ENCODE data around the gene CAMK1.

Gene CAMK1

DNA sequence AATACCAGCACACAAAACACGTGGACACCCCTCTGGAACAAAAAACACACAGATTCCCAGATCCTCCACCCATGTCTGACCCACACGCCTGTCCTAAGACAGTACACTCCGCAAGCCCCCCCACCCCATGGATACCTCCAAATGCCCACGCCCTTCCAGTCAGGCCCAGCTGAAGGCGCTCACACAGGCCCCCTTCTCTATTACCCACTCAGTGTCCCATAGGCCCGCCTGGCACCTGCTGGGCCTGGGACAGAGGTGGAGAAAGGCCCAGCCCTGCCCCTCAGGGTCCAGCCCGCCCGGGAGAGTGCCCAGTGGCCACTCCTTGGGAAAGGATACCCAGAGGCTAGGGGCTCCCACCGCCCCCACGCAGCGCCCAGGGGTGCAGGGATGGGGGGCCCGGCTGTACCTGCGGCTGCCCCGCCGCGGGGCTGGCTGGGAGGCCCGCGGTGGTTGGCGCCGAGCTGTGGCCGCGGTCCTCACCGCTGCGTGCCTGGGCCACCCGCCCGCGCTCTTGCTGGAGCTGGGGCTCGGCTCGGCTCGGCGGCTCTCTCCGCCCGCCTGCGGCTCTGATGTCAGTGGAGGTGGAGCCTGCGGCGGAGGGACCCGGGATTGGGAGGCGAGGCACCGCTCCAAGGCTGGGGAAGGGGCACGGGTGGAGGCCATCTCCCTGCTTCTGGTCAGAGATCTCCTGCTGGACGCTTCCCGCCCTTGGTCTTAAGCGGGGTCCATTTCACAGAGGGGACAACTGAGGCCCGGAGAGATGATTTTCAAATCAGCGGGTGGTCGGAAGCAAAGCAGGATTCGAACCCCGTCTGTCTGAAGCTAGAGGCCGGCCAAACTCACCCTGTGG, at the start of gene CAMK1:
CAMK1 (minus strand) TSS at position 522 of the 850 bp plus-strand sequence. CDS start 2,198 bp downstream, outside the sequence.
- DNase-seq (ENCODE audit: low read depth in 2 of 2), result peak in 1 of 2 donors; percentile 53

GRCh38 chr3:9818666-9819335, 49.1 kb upstream of the CAMK1 start:
- DNase-seq (ENCODE audit: low read depth in 2 of 2), result no peak

DNA sequence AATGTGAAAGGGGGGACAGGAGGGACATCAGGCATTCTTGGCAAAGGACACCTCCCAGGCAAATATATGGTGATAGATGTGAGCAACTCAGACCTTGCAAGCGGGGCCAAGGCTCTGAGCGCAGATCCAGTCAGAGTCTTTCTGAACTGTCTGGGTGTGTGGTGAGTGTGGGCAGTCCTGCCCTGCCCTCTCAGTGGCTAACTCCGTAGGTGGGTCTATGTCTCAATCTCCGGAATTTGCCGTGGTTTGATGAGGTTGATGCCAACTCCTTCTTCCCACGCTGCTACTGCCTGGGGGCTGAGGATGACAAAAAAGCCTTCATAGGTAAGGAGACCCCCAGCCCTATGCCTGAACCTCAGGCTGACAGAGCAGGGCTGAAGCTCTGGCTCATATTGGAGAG, 47.7 kb upstream of the CAMK1 start:
- no peak for DNase-seq (ENCODE audit: low read depth in 2 of 2)

DNA sequence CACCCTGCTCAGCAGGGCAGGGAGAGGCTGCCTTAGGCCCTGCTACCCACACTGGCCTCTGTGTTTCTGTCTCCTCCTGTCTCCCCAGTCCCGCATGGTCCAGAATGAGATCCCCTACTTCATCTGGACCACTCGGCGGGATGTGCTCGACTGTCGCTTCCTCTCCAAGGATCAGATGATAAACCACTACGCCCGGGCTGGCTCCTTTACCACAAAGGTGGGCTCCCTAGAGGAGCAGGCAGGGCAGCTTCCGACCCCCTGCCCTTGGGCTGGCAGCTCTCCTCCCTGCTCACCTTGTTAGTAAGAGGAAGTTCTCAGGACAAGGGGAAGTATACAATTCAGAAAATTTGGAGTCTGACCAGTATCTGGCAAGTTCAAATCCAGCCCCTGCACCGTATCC, 46.2 kb upstream of the CAMK1 start:
- no peak for DNase-seq (ENCODE audit: low read depth in 2 of 2)

- DNase-seq (ENCODE audit: low read depth in 2 of 2), result no peak
Observed at GRCh38 chr3:9812870-9813483, 43.2 kb upstream of the CAMK1 start.

GRCh38 chr3:9810846-9811245, 41.1 kb upstream of the CAMK1 start:
- DNase-seq (ENCODE audit: low read depth in 2 of 2), result no peak

DNA sequence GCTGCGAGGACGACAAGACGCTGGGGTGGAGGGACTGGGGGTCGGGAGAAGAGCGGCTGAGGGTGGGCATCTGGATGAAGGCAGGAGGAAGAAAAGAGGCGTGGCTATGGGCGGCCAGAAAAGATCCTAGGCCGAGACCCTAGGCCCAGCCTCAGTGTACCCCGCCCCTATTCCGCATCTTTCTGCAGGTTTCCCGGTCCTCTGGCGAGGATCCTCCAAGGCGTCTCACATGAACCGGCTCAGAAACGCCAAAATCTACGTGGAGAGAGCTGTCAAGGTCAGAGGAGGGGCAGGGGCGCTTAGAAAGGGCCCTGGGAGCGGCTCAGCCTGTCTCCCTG, 40.7 kb upstream of the CAMK1 start:
- no peak for DNase-seq (ENCODE audit: low read depth in 2 of 2)

DNA sequence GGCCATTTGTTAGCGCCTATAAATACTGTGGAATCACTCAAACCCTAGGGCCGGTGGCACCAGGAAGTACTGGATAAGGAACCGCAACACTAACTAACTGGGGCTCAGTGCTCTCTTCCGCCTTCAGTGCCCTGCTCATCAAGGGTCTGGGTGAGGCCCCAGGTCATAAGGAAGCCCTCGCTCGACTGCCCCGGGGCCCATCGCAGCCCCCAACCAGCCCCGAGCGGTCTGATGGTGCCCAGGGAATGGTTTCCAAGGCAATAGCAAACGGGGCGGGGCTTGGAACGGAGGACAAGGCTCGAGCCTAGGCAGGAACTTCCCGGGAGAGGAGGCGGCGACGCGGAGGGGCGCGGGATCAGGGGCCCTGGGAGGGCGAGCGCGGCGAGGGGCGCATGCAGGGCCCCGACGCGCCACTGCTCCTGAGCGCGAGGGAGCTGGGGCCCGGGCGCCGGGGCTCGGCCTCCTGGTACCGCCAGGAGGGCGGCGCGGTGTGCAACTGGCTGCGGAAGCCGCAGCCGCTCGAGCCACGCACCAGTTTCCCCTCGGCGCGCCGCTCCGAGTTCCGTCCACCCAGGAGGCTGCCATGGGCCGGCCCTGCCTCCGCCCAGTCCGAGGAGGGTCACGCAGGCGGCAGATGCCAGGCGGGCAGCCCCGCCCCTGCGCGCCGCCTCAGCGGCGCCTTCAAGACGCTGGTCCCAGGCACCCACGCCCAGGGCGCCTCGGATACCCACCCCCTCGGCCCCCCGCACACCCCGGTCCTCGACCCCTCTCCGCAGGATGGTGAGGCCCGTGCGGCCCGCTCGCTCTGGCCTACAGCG, 40.1 kb upstream of the CAMK1 start, which contains the start of gene TTLL3:
TTLL3 (plus strand) TSS at position 648 of the 818 bp plus-strand sequence. CDS start 400 bp downstream, outside the sequence.
- peak in 1 of 2 donors; percentile 26 for DNase-seq (ENCODE audit: low read depth in 2 of 2)

DNA sequence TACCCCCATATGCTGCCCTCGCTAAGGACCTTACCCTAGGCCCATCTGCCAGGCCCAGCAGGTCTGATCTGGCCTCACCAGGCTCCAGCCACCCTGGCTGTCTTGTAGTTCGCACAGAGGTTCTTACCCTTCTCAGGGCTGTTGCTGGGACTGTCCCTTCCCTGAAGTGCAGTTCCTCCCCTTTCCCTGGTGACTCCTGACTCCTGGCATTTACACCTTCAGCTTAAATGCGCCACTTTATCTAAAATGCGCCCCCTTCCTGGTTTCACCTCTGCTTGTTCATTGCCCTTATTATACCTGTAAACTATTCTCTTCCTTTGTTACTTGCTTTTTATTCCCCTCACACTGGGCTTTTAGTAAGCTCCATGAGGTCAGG, 39.5 kb upstream of the CAMK1 start:
- DNase-seq (ENCODE audit: low read depth in 2 of 2), result no peak

GRCh38 chr3:9808345-9809037, 38.7 kb upstream of the CAMK1 start:
- peak in 1 of 2 donors; percentile 27 for DNase-seq (ENCODE audit: low read depth in 2 of 2)

GRCh38 chr3:9807981-9808344, 38.2 kb upstream of the CAMK1 start:
- DNase-seq (ENCODE audit: low read depth in 2 of 2), result no peak

- no peak for DNase-seq (ENCODE audit: low read depth in 2 of 2)
Observed at GRCh38 chr3:9806688-9807589, 37.2 kb upstream of the CAMK1 start.

GRCh38 chr3:9806137-9806536, 36.4 kb upstream of the CAMK1 start:
- no peak for DNase-seq (ENCODE audit: low read depth in 2 of 2)

DNA sequence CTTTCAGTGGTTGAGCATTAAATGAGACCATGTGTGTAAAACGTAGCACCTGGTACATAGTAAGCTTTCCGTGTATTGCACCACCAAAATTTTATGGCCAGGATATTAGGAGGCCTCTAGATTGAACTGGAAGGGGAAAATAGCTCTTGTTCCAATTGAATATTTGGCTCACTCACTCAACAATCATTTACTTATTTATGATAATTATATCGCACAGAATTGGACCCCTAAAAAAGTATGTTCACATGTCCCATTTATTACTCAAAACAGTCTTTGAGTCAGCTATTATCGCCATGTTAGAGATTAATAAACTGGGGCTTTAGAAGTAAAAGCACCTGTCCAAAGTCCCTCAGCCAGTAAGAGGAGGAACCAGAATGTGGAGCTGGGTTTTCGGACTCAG, 35.2 kb upstream of the CAMK1 start:
- DNase-seq (ENCODE audit: low read depth in 2 of 2), result no peak

DNA sequence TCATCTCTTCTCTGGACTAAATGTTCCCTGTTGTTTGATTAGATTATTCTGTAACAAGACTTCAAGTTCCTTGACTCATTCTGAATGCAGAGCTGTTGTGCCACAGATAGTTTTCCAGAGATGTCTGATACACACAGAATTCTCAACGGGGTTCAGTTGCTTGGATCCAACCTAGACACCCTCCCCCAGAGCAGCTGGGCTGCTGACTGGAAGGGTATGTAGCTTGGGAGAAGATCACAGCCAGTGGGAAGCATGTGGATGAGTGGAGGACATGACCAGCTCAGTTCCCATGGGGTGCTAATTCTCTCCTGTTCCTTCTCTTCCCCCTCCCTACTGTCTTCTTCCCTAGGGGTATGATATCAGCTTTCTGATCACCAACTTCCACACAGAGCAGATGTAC, 33.7 kb upstream of the CAMK1 start:
- DNase-seq (ENCODE audit: low read depth in 2 of 2), result no peak

DNA sequence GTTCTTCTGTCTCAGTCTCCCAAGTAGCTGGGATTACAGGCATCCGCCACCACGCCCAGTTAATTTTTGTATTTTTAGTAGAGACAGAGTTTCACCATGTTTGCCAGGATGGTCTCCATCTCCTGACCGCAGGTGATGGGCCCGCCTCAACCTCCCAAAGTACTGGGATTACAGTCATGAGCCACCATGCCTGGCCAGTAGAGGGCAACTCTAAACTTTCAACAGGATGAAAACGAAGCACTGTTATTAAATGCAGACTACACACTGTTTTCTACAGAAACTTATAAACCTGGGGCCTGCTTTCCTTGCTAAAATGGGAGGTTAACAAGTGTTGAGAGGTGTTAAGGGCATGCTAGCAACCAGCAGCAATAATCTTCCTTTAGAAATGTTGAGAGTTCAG, 30.8 kb upstream of the CAMK1 start:
- no peak for DNase-seq (ENCODE audit: low read depth in 2 of 2)

DNA sequence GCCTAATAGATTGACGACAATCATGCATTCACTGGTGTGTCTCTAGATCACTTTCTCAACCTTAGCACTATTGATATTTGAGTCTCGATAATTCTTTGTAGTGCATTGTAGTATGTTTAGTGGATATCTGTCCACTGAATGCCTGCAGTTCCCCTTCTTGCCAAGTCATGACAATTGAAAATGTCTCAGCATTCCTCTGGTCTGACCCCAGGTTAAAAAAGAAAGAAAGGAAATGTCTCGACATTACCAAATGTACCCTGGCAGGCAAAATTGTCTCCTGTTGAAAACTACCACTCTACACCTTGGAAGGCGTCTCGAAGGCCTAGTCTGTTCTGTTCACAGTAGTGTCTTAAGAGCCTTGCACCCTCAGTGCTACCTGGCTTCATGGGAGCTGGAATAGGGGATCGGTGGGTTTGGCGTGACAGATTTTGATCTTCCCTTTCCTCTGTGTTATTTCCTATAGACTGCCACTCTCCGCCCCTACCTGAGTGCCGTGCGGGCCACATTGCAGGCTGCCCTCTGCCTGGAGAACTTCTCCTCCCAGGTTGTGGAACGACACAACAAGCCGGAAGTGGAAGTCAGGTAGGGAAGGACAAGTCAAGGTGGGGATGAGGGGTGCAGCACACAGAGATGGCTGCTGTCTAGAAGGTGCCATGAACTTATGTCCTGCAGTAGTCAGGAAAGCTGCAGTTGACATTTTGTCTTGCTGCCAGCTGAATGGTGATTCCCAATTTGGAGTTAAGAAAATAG, 27.6 kb upstream of the CAMK1 start:
- no peak for DNase-seq (ENCODE audit: low read depth in 2 of 2)

DNA sequence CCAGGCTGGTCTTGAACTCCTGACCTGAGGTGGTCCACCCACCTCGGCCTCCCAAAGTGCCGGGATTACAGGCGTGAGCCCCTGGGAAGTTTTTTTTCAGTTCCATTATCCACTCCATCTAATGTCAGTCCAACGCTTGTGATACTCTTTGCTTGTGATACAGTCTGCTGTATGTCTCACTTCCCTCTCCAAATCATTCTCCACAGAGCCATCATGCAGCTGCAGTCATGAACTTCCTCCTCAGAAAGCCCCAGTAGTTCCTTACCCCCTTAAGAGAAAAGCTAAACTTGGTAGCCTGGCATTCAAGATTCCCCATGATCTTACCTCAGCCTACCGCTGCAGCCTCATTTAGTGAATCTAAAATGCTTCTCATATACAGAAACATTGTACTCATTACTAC, 25.5 kb upstream of the CAMK1 start:
- no peak for DNase-seq (ENCODE audit: low read depth in 2 of 2)

DNA sequence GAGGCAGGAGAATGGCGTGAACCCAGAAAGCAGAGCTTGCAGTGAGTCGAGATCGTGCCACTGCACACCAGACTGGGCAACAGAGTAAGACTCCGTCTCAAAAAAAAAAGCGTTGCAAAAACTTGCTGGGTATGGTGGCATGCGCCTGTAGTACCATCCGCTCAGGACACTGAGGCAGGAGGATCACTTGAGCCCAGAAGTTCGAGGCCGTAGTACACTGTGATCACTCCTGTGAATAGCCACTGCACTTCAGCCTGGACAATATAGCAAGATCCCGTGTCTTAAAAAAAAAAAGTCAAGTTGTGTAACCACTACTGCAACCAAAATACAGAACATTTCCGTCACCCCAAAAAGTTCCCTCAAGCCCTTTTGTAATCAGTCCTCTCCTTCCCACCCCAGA, 24.7 kb upstream of the CAMK1 start:
- DNase-seq (ENCODE audit: low read depth in 2 of 2), result no peak
